ENCODE measurements around the gene PTGES3L.

- TF ChIP-seq CTCF (conservative IDR thresholded peaks at IDR 0.05; ENCODE audit: low read depth in 2 of 2): no peak
- TF ChIP-seq EZH2 (IDR thresholded peaks at IDR 0.05; ENCODE audit: low read depth, unreplicated experiment): no peak
- no peak for TF ChIP-seq POLR2AphosphoS5 (IDR thresholded peaks at IDR 0.05; ENCODE audit: low read depth)
- no peak for TF ChIP-seq CREB1 (CRISPR knock-in tag; IDR thresholded peaks at IDR 0.05; ENCODE audit: low read depth)
- no peak for TF ChIP-seq EZH2phosphoT487 (IDR thresholded peaks at IDR 0.05; ENCODE audit: unreplicated experiment)
- no peak for TF ChIP-seq ZNF114 (CRISPR knock-in tag; IDR thresholded peaks at IDR 0.05)
Measured at GRCh38 chr17:43018008-43018853, 38.4 kb upstream of the PTGES3L start.
